Effector memory CD4-positive, alpha-beta T cell (primary cell): ENCODE results near the gene ZFPM1.
A peak's percentile ranks its signal among the peaks of the same experiment; 100 is the strongest.

Source experiments
- DNase-seq, 3 donors: peaks; one replicate each; pipeline ENCODE4 v3.0.0-alpha.2; 2020
- H3K27ac ChIP-seq: 2 replicates; pipeline ENCODE4 v1.7.0; 2013; ENCODE audit warnings: mild to moderate bottlenecking, low read length, moderate library complexity; ENCODE audit not compliant: insufficient read depth, poor library complexity, severe bottlenecking
- H3K27me3 ChIP-seq: replicated peaks from 2 replicates; pipeline ENCODE4 v1.7.0; 2013; ENCODE audit warnings: mild to moderate bottlenecking, low read length; ENCODE audit not compliant: insufficient read depth, control insufficient read depth, poor library complexity, severe bottlenecking
- H3K36me3 ChIP-seq: 2 replicates; pipeline ENCODE4 v1.7.0; 2013; ENCODE audit warnings: mild to moderate bottlenecking, low read length, moderate library complexity; ENCODE audit not compliant: control insufficient read depth, insufficient read depth
- H3K4me1 ChIP-seq: 2 replicates; pipeline ENCODE4 v1.7.0; 2013; ENCODE audit warnings: low read length, mild to moderate bottlenecking; ENCODE audit not compliant: control insufficient read depth, insufficient read depth, poor library complexity, severe bottlenecking
- H3K4me3 ChIP-seq: 2 replicates; pipeline ENCODE4 v1.7.0; 2013; ENCODE audit warnings: low read length, low read depth, mild to moderate bottlenecking; ENCODE audit not compliant: insufficient read depth, poor library complexity, severe bottlenecking
- H3K9me3 ChIP-seq: 2 replicates; pipeline ENCODE4 v1.7.0; 2013; ENCODE audit warnings: mild to moderate bottlenecking, low read length, moderate library complexity; ENCODE audit not compliant: control insufficient read depth

Gene ZFPM1

GRCh38 chr16:88533381-88533917 is 80.4 kb downstream of the ZFPM1 start:
- H3K27ac ChIP-seq, result no peak overlapping the region
- peaks cover 9% of the 10 kb centered on the region for H3K4me1 ChIP-seq
- no peaks in the 10 kb centered on the region for H3K9me3 ChIP-seq
- no peak overlapping the region for H3K4me3 ChIP-seq
- no peak for DNase-seq
- H3K36me3 ChIP-seq, result no peaks in the 10 kb centered on the region
- H3K27me3 ChIP-seq, result no peaks in the 10 kb centered on the region

GRCh38 chr16:88533932-88534637 is 81.0 kb downstream of the ZFPM1 start:
- Histone ChIP-seq H3K36me3 (no peaks in the 10 kb centered on the region), H3K9me3 (no peaks in the 10 kb centered on the region), H3K4me3 (no peak overlapping the region), H3K4me1 (peaks cover 9% of the 10 kb centered on the region), H3K27ac (no peak overlapping the region), H3K27me3 (no peaks in the 10 kb centered on the region)
- DNase-seq, result peak; percentile 59 to 69 (median 68)

- H3K36me3 ChIP-seq, result no peaks in the 10 kb centered on the region
- H3K4me1 ChIP-seq, result peaks cover 9% of the 10 kb centered on the region
- H3K9me3 ChIP-seq, result no peaks in the 10 kb centered on the region
- no peak for DNase-seq
- peak overlapping the region; percentile 45 for H3K4me3 ChIP-seq
- H3K27ac ChIP-seq, result no peak overlapping the region
- no peaks in the 10 kb centered on the region for H3K27me3 ChIP-seq
Measured at GRCh38 chr16:88534638-88535190, 81.6 kb downstream of the ZFPM1 start.

GRCh38 chr16:88535191-88535856 is 82.2 kb downstream of the ZFPM1 start:
- peak overlapping the region; percentile 45 for H3K4me3 ChIP-seq
- no peaks in the 10 kb centered on the region for H3K9me3 ChIP-seq

GRCh38 chr16:88535857-88536222 is 82.8 kb downstream of the ZFPM1 start:
- H3K4me3 ChIP-seq, result no peak overlapping the region
- no peak overlapping the region for H3K27ac ChIP-seq
- H3K36me3 ChIP-seq, result no peaks in the 10 kb centered on the region
- no peaks in the 10 kb centered on the region for H3K9me3 ChIP-seq
- peaks cover 8% of the 10 kb centered on the region for H3K27me3 ChIP-seq
- DNase-seq, result no peak
- peaks cover 9% of the 10 kb centered on the region for H3K4me1 ChIP-seq

More at GRCh38 chr16:88535191-88535856, 82.2 kb downstream of the ZFPM1 start:
- Histone ChIP-seq H3K27ac (no peak overlapping the region), H3K4me1 (peaks cover 9% of the 10 kb centered on the region), H3K27me3 (peaks cover 6% of the 10 kb centered on the region), H3K36me3 (no peaks in the 10 kb centered on the region)
- no peak for DNase-seq

GRCh38 chr16:88536510-88536909 is 83.4 kb downstream of the ZFPM1 start:
- peaks cover 9% of the 10 kb centered on the region for H3K4me1 ChIP-seq
- peaks cover 8% of the 10 kb centered on the region for H3K27me3 ChIP-seq
- no peak for DNase-seq

GRCh38 chr16:88536971-88537751 is 84.1 kb downstream of the ZFPM1 start:
- H3K27me3 ChIP-seq, result peaks cover 8% of the 10 kb centered on the region
- H3K9me3 ChIP-seq, result no peaks in the 10 kb centered on the region
- DNase-seq, result no peak
- H3K27ac ChIP-seq, result no peak overlapping the region
- H3K4me1 ChIP-seq, result peaks cover 9% of the 10 kb centered on the region
- no peaks in the 10 kb centered on the region for H3K36me3 ChIP-seq
- H3K4me3 ChIP-seq, result no peak overlapping the region

More at GRCh38 chr16:88536510-88536909, 83.4 kb downstream of the ZFPM1 start:
- Histone ChIP-seq H3K27ac (no peak overlapping the region), H3K36me3 (no peaks in the 10 kb centered on the region), H3K4me3 (no peak overlapping the region), H3K9me3 (no peaks in the 10 kb centered on the region)

- H3K9me3 ChIP-seq, result no peaks in the 10 kb centered on the region
- DNase-seq, result no peak
- no peak overlapping the region for H3K4me3 ChIP-seq
- H3K36me3 ChIP-seq, result no peaks in the 10 kb centered on the region
- H3K27ac ChIP-seq, result no peak overlapping the region
- peaks cover 9% of the 10 kb centered on the region for H3K4me1 ChIP-seq
- peaks cover 8% of the 10 kb centered on the region for H3K27me3 ChIP-seq
Measured at GRCh38 chr16:88537859-88538258, 84.8 kb downstream of the ZFPM1 start.

GRCh38 chr16:88538366-88539060 is 85.4 kb downstream of the ZFPM1 start:
- Histone ChIP-seq H3K27me3 (peaks cover 8% of the 10 kb centered on the region), H3K4me3 (no peak overlapping the region), H3K9me3 (no peaks in the 10 kb centered on the region), H3K4me1 (peaks cover 9% of the 10 kb centered on the region), H3K36me3 (no peaks in the 10 kb centered on the region), H3K27ac (no peak overlapping the region)
- no peak for DNase-seq
